ENCODE data around the gene GET4.

DNA sequence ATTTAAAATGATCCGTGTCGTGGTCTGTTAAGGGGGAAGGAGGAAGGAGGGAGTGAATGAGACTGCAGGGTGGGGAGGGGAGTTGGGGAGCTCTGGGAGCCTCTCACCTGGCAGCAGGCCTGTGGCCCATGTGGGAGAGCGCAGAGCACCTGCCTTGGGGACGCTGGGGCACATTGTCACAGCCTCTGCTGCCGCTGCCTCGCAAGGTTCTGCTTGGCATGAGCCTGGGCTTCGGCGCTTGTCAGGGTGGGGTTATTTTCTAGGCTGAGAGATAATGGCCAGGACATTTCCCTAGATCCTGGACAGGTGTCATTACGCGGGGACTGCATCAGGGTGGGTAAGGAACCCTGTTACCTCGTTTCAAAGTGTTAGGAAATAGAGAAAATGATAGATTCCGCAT is 46.3 kb upstream of the GET4 start:
- TF ChIP-seq ZNF274 (IDR thresholded peaks at IDR 0.05; ENCODE audit: low read depth, low read length) (no peak), SUZ12 (IDR thresholded peaks at IDR 0.05; ENCODE audit: extremely low read depth, insufficient read depth, insufficient read length) (no peak), YY1 (IDR thresholded peaks at IDR 0.05; ENCODE audit: insufficient read depth, insufficient read length) (no peak)
